B cell (primary cell): ENCODE measurements around the gene LGALS7. TPM values are rescaled to one million over a fixed set of nuclear protein-coding genes. Genes with fewer than 3 reads are reported as not detected.

Source experiments
- ATAC-seq: fragments of 200-7000 bp; cut with Tn5 transposase; one replicate; pipeline ENCODE4 v1.10.0; 2021; ENCODE audit warnings: low read depth, mild to moderate bottlenecking, moderate number of reproducible peaks, moderate library complexity
- CTCF ChIA-PET: fragments of 350-600 bp; sonication (Branson Sonifier 250); formaldehyde crosslinking; loops from one replicate; lab custom pipeline; 2021; ENCODE audit warnings: antibody characterized with exemption, inconsistent platforms; lab: Charles Lee
- POLR2A ChIA-PET: fragments of 350-600 bp; sonication (Branson Sonifier 250); formaldehyde crosslinking; loops from one replicate; lab custom pipeline; 2021; ENCODE audit warnings: antibody characterized with exemption; lab: Charles Lee
- DNase-seq: peaks from one replicate; pipeline ENCODE4 v3.0.0; 2013
- H2AFZ ChIP-seq: 2 replicates; pipeline ENCODE4 v1.6.1; 2012; ENCODE audit warnings: mild to moderate bottlenecking, low read depth, low read length; ENCODE audit not compliant: insufficient read depth, poor library complexity, severe bottlenecking
- H3K27ac ChIP-seq, 2 donors: 1 replicate in 1 of 2; 2 replicates in 1 of 2; pipeline ENCODE4 v1.5.1; 2012 to 2013; ENCODE audit warnings: low read length in 2 of 2, mild to moderate bottlenecking in 2 of 2, moderate library complexity in 1 of 2
- H3K27me3 ChIP-seq, 4 experiments: fragments of 200-600 bp in 1 of 4; sonication (generic) in 1 of 4; replicated peaks in 1 of 4; 1 replicate in 2 of 4; 2 replicates in 2 of 4; pipeline versions ENCODE4 v1.6.1 to v1.7.0; 2013 to 2016; ENCODE audit warnings: low read length in 3 of 4, mild to moderate bottlenecking in 2 of 4, mixed read lengths in 1 of 4, moderate library complexity in 1 of 4; ENCODE audit not compliant: insufficient read depth in 4 of 4, control insufficient read depth in 3 of 4; ENCODE audit errors: control extremely low read depth in 1 of 4
- H3K36me3 ChIP-seq, 2 experiments: replicated peaks in 1 of 2; 1 replicate in 1 of 2; 2 replicates in 1 of 2; pipeline versions ENCODE4 v1.6.1 to v1.7.1; 2013; ENCODE audit warnings: low read length in 1 of 2; ENCODE audit not compliant: insufficient read depth in 2 of 2, control insufficient read depth in 1 of 2; ENCODE audit errors: control extremely low read depth in 1 of 2, extremely low read depth in 1 of 2
- H3K4me1 ChIP-seq, 2 donors: fragments of 200-600 bp in 1 of 2; sonication (generic) in 1 of 2; 1 replicate in 1 of 2; 2 replicates in 1 of 2; pipeline versions ENCODE4 v1.5.1 to v1.6.1; 2013 to 2017; ENCODE audit warnings: low read length in 2 of 2; ENCODE audit not compliant: control insufficient read depth in 2 of 2, insufficient read depth in 2 of 2
- H3K4me2 ChIP-seq: replicated peaks from 2 replicates; pipeline ENCODE3; 2012; ENCODE audit warnings: mild to moderate bottlenecking, low read depth, low read length; ENCODE audit not compliant: poor library complexity, severe bottlenecking
- H3K4me3 ChIP-seq, 5 experiments: fragments of 200-600 bp in 1 of 5; sonication (generic) in 1 of 5; 1 replicate in 3 of 5; 2 replicates in 2 of 5; pipeline versions ENCODE4 v1.5.1 to v1.7.0; 2011 to 2016; ENCODE audit warnings: low read length in 4 of 5, mild to moderate bottlenecking in 4 of 5, low read depth in 2 of 5, control low read depth in 1 of 5, moderate library complexity in 1 of 5; ENCODE audit not compliant: insufficient read depth in 1 of 5; ENCODE audit errors: control extremely low read depth in 1 of 5, extremely low read depth in 1 of 5
- H3K79me2 ChIP-seq: fragments of 200-600 bp; sonication (generic); one replicate; pipeline ENCODE4 v1.6.0; 2016; ENCODE audit warnings: low read length; ENCODE audit not compliant: control insufficient read depth, insufficient read depth
- H3K9ac ChIP-seq: fragments of 200-600 bp; sonication (generic); 2 replicates; pipeline ENCODE4 v1.6.1; 2017; ENCODE audit warnings: mild to moderate bottlenecking, low read length, moderate library complexity
- H3K9me3 ChIP-seq, 3 donors: one replicate each; pipeline versions ENCODE4 v1.6.1 to v1.7.1; 2013; ENCODE audit warnings: low read length in 2 of 3; ENCODE audit not compliant: control insufficient read depth in 2 of 3, insufficient read depth in 1 of 3; ENCODE audit errors: control extremely low read depth in 1 of 3
- H4K20me1 ChIP-seq: 2 replicates; pipeline ENCODE4 v1.6.0; 2012; ENCODE audit warnings: mild to moderate bottlenecking, low read length; ENCODE audit not compliant: insufficient read depth, control insufficient read depth, poor library complexity, severe bottlenecking
- H3K27ac Mint-ChIP-seq: one replicate; pipeline ENCODE4 v1.8.0; 2021; ENCODE audit warnings: mixed read lengths
- H3K27me3 Mint-ChIP-seq: one replicate; pipeline ENCODE4 v1.8.0; 2021; ENCODE audit warnings: mixed read lengths
- H3K4me1 Mint-ChIP-seq: one replicate; pipeline ENCODE4 v1.8.0; 2021; ENCODE audit warnings: mixed read lengths
- H3K4me3 Mint-ChIP-seq: one replicate; pipeline ENCODE4 v1.8.0; 2021; ENCODE audit warnings: mixed read lengths
- H3K9me3 Mint-ChIP-seq: one replicate; pipeline ENCODE4 v1.8.0; 2022; ENCODE audit warnings: mixed read lengths; ENCODE audit not compliant: insufficient read depth
- EZH2 ChIP-seq: IDR thresholded peaks from 2 replicates; pipeline ENCODE4 v1.6.1; 2012; ENCODE audit warnings: borderline replicate concordance, low read depth, mild to moderate bottlenecking, moderate library complexity, low read length; ENCODE audit not compliant: insufficient read depth, poor library complexity, severe bottlenecking
- WGBS: methylation state at CpG from one replicate; pipeline ENCODE4 v1.1.5; 2013; ENCODE audit warnings: missing lambda C conversion rate; ENCODE audit not compliant: insufficient coverage; 5-methylcytosine and 5-hydroxymethylcytosine counted together
- intact Hi-C: fragments of 100-400 bp; cut with micrococcal nuclease; formaldehyde crosslinking; loops from one replicate; pipeline ENCODE4 v1.10.0; 2022
- polyA plus RNA-seq: library from polyadenylated mRNA; depleted of rRNA; stranded (reverse); fragments of >200 nt; gene quantifications from 2 replicates; pipeline ENCODE4 v1.2.3, GENCODE V29; 2012
- total RNA-seq, 2 donors: library from RNA; stranded (reverse); fragments of 120-200 nt in 1 of 2; gene quantifications; 1 replicate in 1 of 2; 2 replicates in 1 of 2; pipeline versions ENCODE4 v1.2.3 to v1.2.4, GENCODE V29; 2013 to 2022
- TF ChIP-seq, protein P1 (sequence below): fragments of 200-600 bp; IDR thresholded peaks from one replicate; pipeline ENCODE4 v1.8.0; 2022; ENCODE audit warnings: antibody characterized with exemption, mild to moderate bottlenecking

Gene LGALS7
- total and polyA plus RNA-seq, 2 donors (not counting 1 experiment from before 2014, with no cell fraction given) = not detected

DNA sequence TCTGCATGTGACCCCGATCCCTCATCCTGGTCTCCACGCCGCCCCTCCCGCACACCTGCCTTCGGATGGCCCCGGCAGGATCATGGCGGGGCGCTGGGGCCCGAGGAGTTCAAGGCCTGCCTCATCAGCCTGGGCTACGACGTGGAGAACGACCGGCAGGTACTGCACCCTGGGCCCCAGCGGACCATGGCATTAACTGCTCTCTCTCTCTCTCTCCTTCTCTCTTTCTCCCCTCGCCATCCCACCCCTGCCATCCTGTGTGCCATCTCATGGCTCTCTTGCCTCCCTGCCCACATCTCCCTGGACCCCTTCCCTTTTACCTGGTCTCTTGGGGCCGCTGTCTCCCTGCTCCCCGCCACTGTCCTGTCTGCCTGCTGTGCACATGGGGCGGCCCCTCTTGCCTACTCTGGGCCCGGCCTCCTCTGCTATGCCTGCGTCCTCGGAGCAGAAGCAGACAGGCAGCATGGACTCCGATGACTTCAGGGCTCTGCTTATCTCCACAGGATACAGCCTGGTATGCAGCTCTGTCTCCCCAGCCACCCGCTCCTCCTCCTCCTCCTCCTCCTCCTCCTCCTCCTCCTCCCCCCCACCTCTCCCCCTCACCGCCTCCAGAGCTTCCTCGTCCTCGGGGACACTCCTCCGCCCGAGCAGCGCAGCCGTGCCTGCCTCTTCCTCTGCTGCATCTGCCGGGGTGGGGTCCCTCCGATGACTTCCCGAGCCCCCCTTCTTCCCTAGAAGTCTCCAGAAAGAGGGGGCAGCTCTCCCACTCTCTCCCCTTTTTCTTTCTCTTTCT lies 45.3 kb downstream of the LGALS7 start:
- Histone ChIP-seq H2AFZ (no peak overlapping the region), H3K9ac (no peak overlapping the region), H3K4me1 (peaks cover 0 to 5% of the 10 kb centered on the region in 2 donors), H4K20me1 (no peaks in the 10 kb centered on the region), H3K9me3 (no peaks in the 10 kb centered on the region), H3K79me2 (peaks cover 3% of the 10 kb centered on the region), H3K27ac (no peak overlapping the region), H3K4me3 (no peak overlapping the region), H3K27me3 (no peaks in the 10 kb centered on the region), H3K4me2 (no peak overlapping the region), H3K36me3 (peaks cover 0 to 56% of the 10 kb centered on the region in 2 experiments)
- POLR2A ChIA-PET = interaction anchor here (0.8 kb wide), 1 partner anchor 169 kb away, joined by 5 read pairs; no protein-coding TSS in a partner anchor
- WGBS = 93% methylated on average over 27 of the region's 33 CpGs
- intact Hi-C loops = no loop called here
- CTCF ChIA-PET = interaction anchor here (0.6 to 7.3 kb wide), 5 partner anchors 94 to 203 kb away, joined by 3 to 36 read pairs (median 3); partner anchors contain the start of genes MRPS12 and SARS2
- no peak overlapping the region for H3K4me3 Mint-ChIP-seq
- H3K27ac Mint-ChIP-seq = no peak overlapping the region
- DNase-seq = no peak
- no peak for ATAC-seq
- H3K4me1 Mint-ChIP-seq = peaks cover 5% of the 10 kb centered on the region
- no peaks in the 10 kb centered on the region for H3K27me3 Mint-ChIP-seq
- no peaks in the 10 kb centered on the region for H3K9me3 Mint-ChIP-seq
- no peak for TF ChIP-seq EZH2
- TF ChIP-seq, protein P1, sequence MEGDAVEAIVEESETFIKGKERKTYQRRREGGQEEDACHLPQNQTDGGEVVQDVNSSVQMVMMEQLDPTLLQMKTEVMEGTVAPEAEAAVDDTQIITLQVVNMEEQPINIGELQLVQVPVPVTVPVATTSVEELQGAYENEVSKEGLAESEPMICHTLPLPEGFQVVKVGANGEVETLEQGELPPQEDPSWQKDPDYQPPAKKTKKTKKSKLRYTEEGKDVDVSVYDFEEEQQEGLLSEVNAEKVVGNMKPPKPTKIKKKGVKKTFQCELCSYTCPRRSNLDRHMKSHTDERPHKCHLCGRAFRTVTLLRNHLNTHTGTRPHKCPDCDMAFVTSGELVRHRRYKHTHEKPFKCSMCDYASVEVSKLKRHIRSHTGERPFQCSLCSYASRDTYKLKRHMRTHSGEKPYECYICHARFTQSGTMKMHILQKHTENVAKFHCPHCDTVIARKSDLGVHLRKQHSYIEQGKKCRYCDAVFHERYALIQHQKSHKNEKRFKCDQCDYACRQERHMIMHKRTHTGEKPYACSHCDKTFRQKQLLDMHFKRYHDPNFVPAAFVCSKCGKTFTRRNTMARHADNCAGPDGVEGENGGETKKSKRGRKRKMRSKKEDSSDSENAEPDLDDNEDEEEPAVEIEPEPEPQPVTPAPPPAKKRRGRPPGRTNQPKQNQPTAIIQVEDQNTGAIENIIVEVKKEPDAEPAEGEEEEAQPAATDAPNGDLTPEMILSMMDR = no peak

DNA sequence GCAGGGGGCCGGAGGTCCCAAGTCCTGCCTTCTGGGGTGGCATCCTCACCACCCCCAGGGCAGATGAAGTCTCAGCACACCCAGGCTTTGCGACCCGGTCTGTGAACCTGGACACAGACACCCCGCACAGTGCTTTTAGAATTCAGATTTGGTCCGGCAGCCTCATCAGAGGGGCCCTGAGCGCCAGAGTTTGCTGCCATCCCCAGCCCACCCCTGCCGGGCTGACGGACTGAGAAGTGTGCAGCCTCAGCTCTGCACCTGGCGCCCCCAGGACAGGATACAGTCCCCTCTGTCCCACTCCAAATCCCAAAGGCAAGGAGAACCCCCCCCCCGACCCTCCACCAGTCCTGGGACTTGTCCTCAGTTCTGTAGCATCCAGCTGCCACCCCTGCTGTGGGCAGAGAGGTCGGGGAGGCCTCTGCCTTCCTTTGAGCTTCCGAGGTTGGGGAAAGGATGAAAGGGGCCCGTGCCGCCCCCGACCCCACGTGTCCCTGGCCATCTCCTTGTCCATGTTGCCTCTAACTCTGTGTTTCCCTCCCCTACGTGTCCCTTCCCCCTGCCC lies 45.9 kb downstream of the LGALS7 start:
- H3K4me1 Mint-ChIP-seq = peaks cover 4% of the 10 kb centered on the region
- 98% methylated on average over 14 of the region's 17 CpGs for WGBS
- H3K79me2 ChIP-seq = no peaks in the 10 kb centered on the region
- H3K9me3 ChIP-seq = no peaks in the 10 kb centered on the region
- no peak overlapping the region for H3K9ac ChIP-seq
- ChIA-PET CTCF (interaction anchor here (7.3 kb wide), 1 partner anchor 203 kb away, joined by 36 read pairs; the partner anchor contains the start of genes MRPS12 and SARS2), POLR2A (interaction anchor here (0.8 kb wide), 1 partner anchor 170 kb away, joined by 5 read pairs; no protein-coding TSS in a partner anchor)
- H3K27ac ChIP-seq = no peak overlapping the region
- H3K27me3 ChIP-seq = no peaks in the 10 kb centered on the region
- no peak overlapping the region for H3K4me3 Mint-ChIP-seq
- TF ChIP-seq, protein P1 = no peak
- no peak for TF ChIP-seq EZH2
- H3K4me1 ChIP-seq = peaks cover 0 to 5% of the 10 kb centered on the region in 2 donors
- intact Hi-C loops = no loop called here
- no peaks in the 10 kb centered on the region for H4K20me1 ChIP-seq
- H3K9me3 Mint-ChIP-seq = no peaks in the 10 kb centered on the region
- H3K36me3 ChIP-seq = peaks cover 0 to 62% of the 10 kb centered on the region in 2 experiments
- DNase-seq (no peak), ATAC-seq (no peak)
- H3K27ac Mint-ChIP-seq = no peak overlapping the region
- no peaks in the 10 kb centered on the region for H3K27me3 Mint-ChIP-seq
- no peak overlapping the region for H3K4me3 ChIP-seq
- H3K4me2 ChIP-seq = no peak overlapping the region
- H2AFZ ChIP-seq = no peak overlapping the region
